Measurements from ENCODE around the gene EML5. TPM values are rescaled to one million over a fixed set of nuclear protein-coding genes. Genes with fewer than 3 reads are reported as not detected.
"Not testable (repeated sequence)": the region's sequence is repeated elsewhere in the genome, so short reads cannot be mapped to it uniquely, and the experiment has no call there.

The EML5 gene
- total RNA-seq, 2 experiments from 2014 or later: 3.8 to 3.9 TPM

DNA sequence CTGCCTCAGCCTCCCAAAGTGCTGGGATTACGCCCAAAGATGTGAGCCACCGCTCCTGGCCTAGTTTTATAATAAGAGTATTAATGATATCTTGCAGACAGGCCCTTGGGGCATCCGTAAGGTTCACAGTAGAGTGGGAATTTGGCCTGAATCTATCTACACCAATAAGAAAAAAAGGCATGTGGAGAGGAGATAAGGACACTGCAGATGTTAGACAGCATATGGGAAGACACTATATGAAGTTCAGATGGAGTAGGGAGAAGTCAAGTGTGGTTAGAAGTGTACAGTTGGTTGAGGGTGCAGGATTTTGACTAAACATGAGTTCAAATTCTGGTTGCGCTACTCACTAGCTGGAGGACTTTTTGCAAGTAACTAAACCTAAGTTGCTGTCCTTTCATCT is 23.2 kb upstream of the EML5 start:
- CTCF ChIA-PET: no interaction called here

GRCh38 chr14:88808359-88808758 is 15.6 kb upstream of the EML5 start:
- POLR2A ChIA-PET: no interaction called here
- CTCF ChIA-PET: no interaction called here

More for the DNA sequence above, 23.2 kb upstream of the EML5 start:
- POLR2A ChIA-PET: no interaction called here

- POLR2A ChIA-PET: no interaction called here
Measured at GRCh38 chr14:88804477-88804876, 11.7 kb upstream of the EML5 start.

GRCh38 chr14:88804035-88804434 is 11.3 kb upstream of the EML5 start:
- POLR2A ChIA-PET: no interaction called here
- CTCF ChIA-PET: interaction anchor here (0.7 kb wide), 1 partner anchor 21 kb away, joined by 4 read pairs; no protein-coding TSS in a partner anchor

More at GRCh38 chr14:88804477-88804876, 11.7 kb upstream of the EML5 start:
- CTCF ChIA-PET: interaction anchor here (0.7 kb wide), 1 partner anchor 21 kb away, joined by 4 read pairs; no protein-coding TSS in a partner anchor

GRCh38 chr14:88802596-88802995 is 9.8 kb upstream of the EML5 start:
- CTCF ChIA-PET: no interaction called here

GRCh38 chr14:88799522-88799921 is 6.8 kb upstream of the EML5 start:
- ChIA-PET POLR2A (no interaction called here), CTCF (no interaction called here)

More at GRCh38 chr14:88802596-88802995, 9.8 kb upstream of the EML5 start:
- POLR2A ChIA-PET: no interaction called here

DNA sequence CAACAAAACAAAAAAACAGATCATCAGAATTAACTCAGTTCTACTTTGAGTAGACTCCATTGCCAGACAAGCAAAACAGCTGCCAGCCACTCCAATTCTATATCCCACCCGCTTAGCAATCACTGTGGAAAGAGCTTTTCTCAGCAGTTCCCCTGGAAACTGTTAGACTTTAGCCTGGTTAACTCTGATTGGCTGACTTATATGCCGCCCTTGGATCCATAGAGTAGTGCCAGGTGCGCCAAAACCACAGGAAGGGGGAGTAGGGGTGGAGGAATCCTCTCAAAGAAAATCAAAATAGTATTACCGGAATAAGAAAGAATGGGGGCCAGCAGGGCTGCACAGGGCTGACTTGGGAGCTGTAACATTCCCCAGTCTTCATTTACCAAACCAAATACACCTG is 5.4 kb upstream of the EML5 start:
- POLR2A ChIA-PET: interaction anchor here (0.6 kb wide), 1 partner anchor 126 kb away, joined by 3 read pairs; no protein-coding TSS in a partner anchor
- CTCF ChIA-PET: no interaction called here

DNA sequence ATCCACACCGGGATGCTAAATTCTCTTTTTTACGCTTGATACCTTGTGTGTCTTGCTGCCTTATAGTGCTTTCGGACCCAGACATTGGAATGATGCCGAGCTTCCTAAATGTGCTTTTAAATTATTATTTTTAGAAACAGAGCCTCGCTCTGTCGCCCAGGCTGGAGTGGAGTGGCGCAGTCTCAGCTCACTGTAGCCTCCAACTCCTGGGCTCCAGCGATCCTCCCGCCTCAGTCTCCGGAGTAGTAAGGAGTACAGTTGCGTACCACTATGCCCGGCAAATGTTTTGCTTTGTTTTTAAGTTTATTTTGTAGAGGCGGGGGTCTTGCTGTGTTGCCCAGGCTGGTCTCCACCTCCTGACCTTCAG is 489 bp upstream of the EML5 start:
- ChIA-PET POLR2A (interaction anchor here (0.9 to 1.3 kb wide), 3 partner anchors 19 to 788 kb away, joined by 3 to 7 read pairs (median 4); partner anchors contain the start of genes GPR65 and TTC8), CTCF (interaction anchor here (0.7 kb wide), 1 partner anchor 18 kb away, joined by 3 read pairs; no protein-coding TSS in a partner anchor)

GRCh38 chr14:88791629-88792472 is 902 bp downstream of the EML5 start:
- CTCF ChIA-PET: no interaction called here
- POLR2A ChIA-PET: interaction anchor here (1.3 kb wide), 1 partner anchor 33 kb away, joined by 7 read pairs; the partner anchor contains the start of gene TTC8

DNA sequence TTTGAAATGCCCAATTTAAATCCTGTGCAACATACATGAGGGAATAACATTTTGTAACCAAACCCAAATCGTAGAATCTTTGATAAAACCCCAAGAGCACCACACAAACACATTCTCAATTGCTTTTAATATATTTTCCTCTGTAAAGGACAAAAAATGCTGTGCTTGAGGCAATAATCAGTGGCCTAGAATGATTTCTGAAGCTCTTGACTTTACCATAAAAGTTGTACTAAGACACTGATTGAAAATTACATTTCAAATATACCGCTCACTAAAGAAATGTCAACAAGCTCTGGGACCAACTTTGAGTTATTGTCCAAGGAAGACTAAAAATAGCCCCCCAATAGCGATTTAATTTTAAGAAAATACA is 1.5 kb downstream of the EML5 start:
- CTCF ChIA-PET: no interaction called here
- POLR2A ChIA-PET: no interaction called here

DNA sequence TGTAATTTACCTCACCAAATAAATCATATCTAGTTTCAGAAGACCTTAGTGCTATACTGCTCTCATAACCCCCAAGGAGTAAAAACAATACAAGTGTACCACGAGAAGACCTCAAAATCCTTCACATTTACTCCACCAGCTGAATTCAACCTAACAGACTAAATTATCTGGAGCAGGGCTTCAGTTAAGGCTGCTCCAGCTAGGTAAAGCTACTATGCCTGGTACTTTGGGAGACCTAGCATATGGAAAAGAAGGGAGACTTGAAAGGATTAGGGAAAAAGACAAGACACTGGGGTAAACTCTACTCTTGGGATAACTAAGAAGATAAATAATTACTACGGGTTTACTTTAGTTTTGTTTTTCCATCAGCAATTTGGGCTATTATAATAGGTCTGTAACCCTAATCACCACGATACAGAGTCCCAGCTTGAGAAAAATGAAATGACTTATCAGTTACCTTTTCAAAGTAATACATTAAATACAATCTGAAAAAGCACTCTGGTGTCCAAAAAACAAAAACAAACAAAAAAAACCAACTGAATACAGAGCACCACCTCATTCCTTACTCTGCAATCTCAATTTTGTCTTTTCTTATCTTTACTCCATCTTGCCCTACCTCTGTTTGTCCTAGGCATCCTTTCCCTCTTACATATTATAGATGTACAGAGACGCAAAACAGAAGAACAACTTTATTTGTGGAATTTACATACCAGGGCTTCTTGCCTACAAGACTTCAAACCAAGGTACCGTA is 2.1 kb downstream of the EML5 start:
- ChIA-PET POLR2A (interaction anchor here (0.7 kb wide), 1 partner anchor 828 kb away, joined by 3 read pairs; no protein-coding TSS in a partner anchor), CTCF (no interaction called here)

GRCh38 chr14:88789573-88789972 is 3.2 kb downstream of the EML5 start:
- POLR2A ChIA-PET: interaction anchor here (0.7 kb wide), 1 partner anchor 830 kb away, joined by 3 read pairs; no protein-coding TSS in a partner anchor
- CTCF ChIA-PET: not testable (repeated sequence)

DNA sequence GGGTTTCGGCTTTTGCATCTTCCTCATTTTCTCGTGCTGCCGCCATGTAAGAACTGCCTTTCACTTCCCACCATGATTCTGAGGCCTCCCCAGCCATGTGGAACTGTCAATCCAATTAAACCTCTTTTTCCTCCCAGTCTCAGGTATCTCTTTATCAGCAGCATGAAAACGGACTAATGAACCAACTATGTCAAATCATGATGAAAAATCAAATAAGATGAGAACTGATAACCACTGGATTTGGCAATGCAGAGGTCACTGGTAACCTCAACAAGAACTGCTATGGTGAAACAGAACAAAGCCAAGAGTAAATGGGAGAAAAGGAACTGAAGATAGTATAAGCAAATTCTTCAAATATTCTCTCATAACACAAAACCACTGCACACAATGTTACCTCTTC is 6.0 kb downstream of the EML5 start:
- POLR2A ChIA-PET: no interaction called here
- CTCF ChIA-PET: no interaction called here

GRCh38 chr14:88785911-88786310 is 6.8 kb downstream of the EML5 start:
- POLR2A ChIA-PET: no interaction called here
- CTCF ChIA-PET: no interaction called here

GRCh38 chr14:88775532-88775931 is 17.2 kb downstream of the EML5 start:
- CTCF ChIA-PET: interaction anchor here (0.6 kb wide), 2 partner anchors 18 to 32 kb away, joined by 3 read pairs; no protein-coding TSS in a partner anchor
- POLR2A ChIA-PET: no interaction called here

DNA sequence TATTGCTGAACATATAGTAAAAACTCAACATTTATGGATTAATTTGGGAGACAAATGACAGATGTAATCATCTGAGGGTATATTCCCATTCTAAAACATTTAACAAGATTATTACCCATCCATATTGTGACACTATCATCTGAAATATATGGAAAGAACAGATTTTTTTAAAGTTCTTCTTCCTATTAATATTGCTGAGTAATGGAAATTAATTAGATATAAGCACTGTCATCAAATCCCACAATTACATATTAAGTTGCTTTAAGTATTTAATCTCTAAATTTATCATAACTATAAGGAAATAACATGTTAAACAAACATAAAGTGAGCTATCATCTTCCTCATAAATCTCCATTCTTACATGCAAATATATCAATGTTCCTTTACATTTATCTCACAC is 22.0 kb downstream of the EML5 start:
- CTCF ChIA-PET: no interaction called here
- POLR2A ChIA-PET: no interaction called here

DNA sequence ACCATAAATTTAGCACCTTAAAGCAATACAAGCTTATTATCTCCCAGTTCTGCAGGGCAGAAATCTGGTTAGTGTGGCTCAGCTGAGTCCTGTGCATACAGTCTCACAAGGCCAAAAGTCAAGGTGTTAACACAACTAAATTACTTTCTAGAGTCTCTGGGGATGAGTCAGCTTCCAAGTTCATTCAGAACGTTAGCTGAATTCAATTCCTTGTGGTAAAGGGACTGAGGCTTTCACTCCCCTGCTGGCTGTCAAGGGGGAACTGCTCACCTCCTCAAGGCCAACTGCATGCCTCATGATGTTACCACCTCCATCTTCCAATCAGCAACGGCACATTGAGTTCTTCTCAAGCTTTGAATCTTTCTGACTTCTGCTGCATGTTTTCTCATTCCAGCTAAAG is 27.6 kb downstream of the EML5 start:
- ChIA-PET POLR2A (no interaction called here), CTCF (no interaction called here)

GRCh38 chr14:88753873-88754272 is 38.9 kb downstream of the EML5 start:
- CTCF ChIA-PET: interaction anchor here (1.1 kb wide), 1 partner anchor 10 kb away, joined by 3 read pairs; no protein-coding TSS in a partner anchor

DNA sequence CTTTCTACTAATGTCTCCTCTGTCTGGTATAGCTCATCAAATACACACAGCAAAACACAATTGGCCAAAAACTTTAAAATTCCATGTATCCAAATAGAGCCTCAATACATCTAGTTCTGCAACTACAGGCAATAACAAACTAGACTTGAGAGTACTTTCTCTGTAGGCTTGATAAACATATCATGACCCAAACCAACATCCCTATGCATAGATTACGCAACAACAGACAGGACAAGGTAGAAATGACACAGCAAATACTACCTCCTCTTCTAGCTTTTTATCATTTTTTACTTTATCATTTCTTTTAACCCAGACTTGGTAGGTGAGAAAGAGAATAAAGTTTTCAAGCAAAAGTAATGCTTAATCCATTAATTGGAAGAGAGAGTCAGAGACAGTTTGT is 41.8 kb downstream of the EML5 start:
- ChIA-PET POLR2A (no interaction called here), CTCF (no interaction called here)

More at GRCh38 chr14:88753873-88754272, 38.9 kb downstream of the EML5 start:
- POLR2A ChIA-PET: no interaction called here

DNA sequence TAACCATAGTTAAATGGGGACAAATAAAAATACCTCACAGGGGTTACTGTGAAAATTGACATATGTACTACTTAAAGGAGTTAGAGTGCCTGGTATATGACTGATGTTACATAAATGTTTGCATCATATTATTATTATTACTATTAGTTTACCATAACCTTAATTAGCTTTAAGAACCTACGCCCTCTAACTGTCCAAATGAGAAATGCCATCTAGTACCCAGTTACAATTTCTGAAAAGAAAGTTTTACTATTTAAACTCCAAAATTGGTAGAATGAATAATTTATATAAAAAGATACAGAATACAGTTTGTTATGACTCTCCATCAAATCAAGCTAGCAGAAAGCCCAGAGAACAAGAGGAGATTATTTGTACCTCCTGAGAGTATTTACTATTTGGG is 42.3 kb downstream of the EML5 start:
- ChIA-PET CTCF (no interaction called here), POLR2A (no interaction called here)

DNA sequence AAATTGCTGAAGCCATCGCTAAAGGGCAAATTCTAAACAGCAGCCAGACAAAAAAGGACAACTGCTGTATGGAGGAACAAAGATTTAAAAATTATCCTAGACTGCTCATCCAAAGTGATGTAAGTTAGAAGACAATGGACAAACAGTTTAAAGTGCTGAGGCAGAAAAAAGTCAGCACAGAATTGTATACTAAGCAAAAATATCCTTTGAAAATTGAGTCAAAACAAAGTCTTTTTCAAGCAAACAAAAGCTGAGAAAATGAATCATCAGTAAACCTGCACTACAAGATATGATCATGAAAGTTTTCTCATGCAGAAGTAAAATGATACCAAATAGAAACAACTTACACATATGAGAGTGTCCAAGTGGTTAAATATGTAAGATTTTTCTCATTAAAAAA is 43.6 kb downstream of the EML5 start:
- CTCF ChIA-PET: no interaction called here
- POLR2A ChIA-PET: interaction anchor here (0.6 kb wide), 1 partner anchor 1343 kb away, joined by 3 read pairs; no protein-coding TSS in a partner anchor
